Activated T-helper 17 cell treated with anti-CD3 and anti-CD28 coated beads, Interleukin-2, amount 50 U/mL, for 72 hours (primary cell): ENCODE data around the gene UAP1. TPM values are rescaled to one million over a fixed set of nuclear protein-coding genes. Genes with fewer than 3 reads are reported as not detected.

Experiments
- ATAC-seq: fragments of 150-1000 bp; cut with Tn5 transposase; replicated peaks from 2 replicates; pipeline ENCODE4 v1.10.0; 2021; ENCODE audit warnings: mild to moderate bottlenecking, moderate library complexity
- H3K27ac Mint-ChIP-seq: one replicate; pipeline ENCODE4 v1.8.0; 2022; ENCODE audit warnings: mixed read lengths
- H3K27me3 Mint-ChIP-seq: one replicate; pipeline ENCODE4 v1.8.0; 2022; ENCODE audit warnings: mixed read lengths
- H3K36me3 Mint-ChIP-seq: one replicate; pipeline ENCODE4 v1.8.0; 2022; ENCODE audit warnings: low read depth, mild to moderate bottlenecking, mixed read lengths
- H3K4me1 Mint-ChIP-seq: one replicate; pipeline ENCODE4 v1.8.0; 2022; ENCODE audit warnings: mixed read lengths
- H3K4me3 Mint-ChIP-seq: one replicate; pipeline ENCODE4 v1.8.0; 2022; ENCODE audit warnings: mild to moderate bottlenecking, mixed read lengths
- H3K9me3 Mint-ChIP-seq: one replicate; pipeline ENCODE4 v1.8.0; 2022; ENCODE audit warnings: mixed read lengths
- total RNA-seq, 2 donors: library from RNA; stranded (reverse); gene quantifications; one replicate each; pipeline ENCODE4 v1.2.3, GENCODE V29; 2022

Gene UAP1
- total RNA-seq, 2 donors from 2014 or later, result 21.5 to 34.8 TPM

DNA sequence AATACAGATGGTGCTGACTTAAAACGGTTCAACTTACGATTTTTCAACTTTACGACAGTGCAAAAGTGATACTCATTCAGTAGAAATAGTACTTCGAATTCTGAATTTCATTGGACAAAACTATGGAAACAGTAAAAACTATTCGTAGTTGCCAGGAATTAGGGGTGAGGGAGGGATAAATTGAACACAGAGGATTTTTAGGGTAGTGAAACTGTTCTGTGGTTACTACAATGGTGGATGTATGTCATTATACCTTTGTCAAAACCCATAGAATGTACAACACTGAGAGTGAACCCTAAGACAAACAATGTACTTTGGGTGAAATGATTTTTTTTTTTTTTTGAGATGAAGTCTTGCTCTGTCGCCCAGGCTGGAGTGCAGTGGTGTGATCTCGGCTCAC lies 78.2 kb downstream of the UAP1 start:
- Mint-ChIP-seq H3K36me3 (no peaks in the 10 kb centered on the region), H3K27ac (no peak overlapping the region), H3K4me1 (no peaks in the 10 kb centered on the region), H3K27me3 (peaks cover 10% of the 10 kb centered on the region), H3K9me3 (no peaks in the 10 kb centered on the region), H3K4me3 (no peak overlapping the region)
- no peak for ATAC-seq

DNA sequence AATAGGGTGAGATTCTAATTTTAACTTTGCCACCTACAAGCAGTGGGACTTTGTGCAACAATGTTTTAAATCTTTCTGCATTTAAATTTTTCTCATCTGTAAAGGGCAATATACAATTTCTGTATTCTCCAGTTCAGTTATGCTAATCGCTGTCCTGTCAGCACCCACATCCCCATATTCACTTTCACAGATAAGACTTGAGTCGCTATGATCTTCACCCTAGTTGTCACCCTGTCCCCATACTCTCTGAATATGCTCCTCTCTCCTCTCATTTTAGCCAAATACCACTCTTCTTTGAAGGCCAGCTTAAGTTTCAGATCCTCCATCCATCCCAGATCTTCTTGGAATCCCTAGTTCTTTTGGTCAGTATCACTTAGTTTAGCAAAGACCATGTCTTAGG lies 79.6 kb downstream of the UAP1 start:
- H3K27ac Mint-ChIP-seq, result no peak overlapping the region
- H3K4me1 Mint-ChIP-seq, result no peaks in the 10 kb centered on the region
- H3K4me3 Mint-ChIP-seq, result no peak overlapping the region
- H3K36me3 Mint-ChIP-seq, result no peaks in the 10 kb centered on the region
- no peak for ATAC-seq
- H3K9me3 Mint-ChIP-seq, result no peaks in the 10 kb centered on the region
- peaks cover 10% of the 10 kb centered on the region for H3K27me3 Mint-ChIP-seq

DNA sequence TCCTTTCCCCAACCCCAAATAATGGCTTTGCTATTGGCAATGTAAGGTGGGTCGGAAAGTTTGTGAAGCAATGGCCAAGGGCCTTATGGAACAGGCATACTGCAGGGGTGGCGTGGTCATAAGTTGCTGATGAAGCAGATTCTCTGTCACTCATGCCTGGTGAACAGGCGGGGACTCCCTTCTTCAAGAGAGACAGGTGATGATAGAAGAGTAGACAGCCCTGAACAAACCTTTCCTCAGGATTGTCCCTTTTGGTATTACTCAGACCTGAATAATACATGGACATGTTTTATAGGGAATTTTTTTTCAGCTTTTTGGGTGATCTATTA lies 83.4 kb downstream of the UAP1 start:
- Mint-ChIP-seq H3K27me3 (peaks cover 19% of the 10 kb centered on the region), H3K36me3 (no peaks in the 10 kb centered on the region), H3K4me1 (no peaks in the 10 kb centered on the region), H3K9me3 (no peaks in the 10 kb centered on the region), H3K4me3 (no peak overlapping the region), H3K27ac (no peak overlapping the region)
- no peak for ATAC-seq

DNA sequence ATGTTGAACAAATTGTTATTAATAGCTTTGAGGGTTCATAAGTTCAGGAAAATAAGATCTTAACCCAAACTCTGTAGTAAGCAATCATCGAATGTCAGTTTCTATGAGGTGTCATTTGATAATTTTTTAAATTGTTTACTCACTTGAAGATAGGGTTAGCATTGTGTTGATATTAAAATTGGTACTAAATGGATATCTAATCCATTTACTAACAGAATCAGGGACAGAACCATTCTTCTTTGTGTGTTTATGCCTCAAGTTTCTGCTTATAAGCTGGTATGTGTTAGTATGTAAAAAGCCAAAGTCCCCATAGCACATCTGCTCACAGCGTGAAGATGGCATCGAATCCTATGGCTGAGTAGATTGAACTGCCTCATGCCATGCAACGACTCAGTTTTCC lies 84.1 kb downstream of the UAP1 start:
- H3K36me3 Mint-ChIP-seq, result no peaks in the 10 kb centered on the region
- no peaks in the 10 kb centered on the region for H3K4me1 Mint-ChIP-seq

DNA sequence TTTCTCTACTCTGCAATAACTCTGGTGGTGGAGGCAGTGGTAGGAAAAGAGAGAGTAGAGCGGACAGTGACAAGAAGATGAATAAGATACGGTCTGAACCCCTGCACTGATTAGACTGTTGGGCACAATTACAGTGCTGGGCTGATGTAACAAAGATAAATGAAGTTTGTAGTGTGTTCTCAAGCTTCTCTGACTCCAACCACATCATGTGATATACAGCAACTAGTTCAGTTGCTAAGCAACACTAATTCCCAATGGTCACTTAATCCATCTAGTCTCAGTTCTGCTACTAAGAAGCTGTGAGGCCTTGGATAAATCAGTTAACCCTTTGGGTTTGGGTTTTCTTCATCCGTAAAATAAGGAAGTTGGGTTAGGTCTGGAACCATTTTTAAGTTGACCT lies 88.1 kb downstream of the UAP1 start:
- Mint-ChIP-seq H3K4me1 (no peaks in the 10 kb centered on the region), H3K9me3 (no peaks in the 10 kb centered on the region), H3K27ac (no peak overlapping the region), H3K27me3 (peaks cover 21% of the 10 kb centered on the region), H3K4me3 (no peak overlapping the region), H3K36me3 (no peaks in the 10 kb centered on the region)
- ATAC-seq, result no peak

More for the DNA sequence above, 84.1 kb downstream of the UAP1 start:
- Mint-ChIP-seq H3K27ac (no peak overlapping the region), H3K4me3 (no peak overlapping the region), H3K9me3 (no peaks in the 10 kb centered on the region), H3K27me3 (peaks cover 19% of the 10 kb centered on the region)
- ATAC-seq, result no peak

Other genes starting within 250 kb of the UAP1 start
- gene SPATA46, start 184.9 kb upstream of the UAP1 start, total RNA-seq, result not detected
- gene C1orf226, start 180.0 kb upstream of the UAP1 start, total RNA-seq, result not detected
- gene SH2D1B, start 149.6 kb upstream of the UAP1 start, total RNA-seq, result not detected
- 10 to 100 TPM; 50.1 to 57.6 TPM for gene UHMK1, start 63.9 kb upstream of the UAP1 start, total RNA-seq
- 1 to 10 TPM in 1 of 2 donors, under 1 TPM in 1; 0.34 to 1.7 TPM for gene DDR2, start 70.7 kb downstream of the UAP1 start, total RNA-seq
- 10 to 100 TPM; 25.5 to 39.5 TPM for gene HSD17B7, start 229.0 kb downstream of the UAP1 start, total RNA-seq